SKM-1 (cell line): Measurements from ENCODE around the gene GPSM1.

Experiments
- DNase-seq: peaks from one replicate; lab custom pipeline; 2025; ENCODE audit not compliant: unreplicated experiment; lab: John Stamatoyannopoulos, UW

The GPSM1 gene

GRCh38 chr9:136327304-136327974, at the start of gene GPSM1:
Gene GPSM1, plus strand, starts transcription at chr9:136327539. Its CDS starts 157 bp downstream, at chr9:136327696.
- no peak for DNase-seq

- DNase-seq: no peak
These were observed 49.6 kb upstream of the GPSM1 start for GRCh38 chr9:136277746-136278145.

DNA sequence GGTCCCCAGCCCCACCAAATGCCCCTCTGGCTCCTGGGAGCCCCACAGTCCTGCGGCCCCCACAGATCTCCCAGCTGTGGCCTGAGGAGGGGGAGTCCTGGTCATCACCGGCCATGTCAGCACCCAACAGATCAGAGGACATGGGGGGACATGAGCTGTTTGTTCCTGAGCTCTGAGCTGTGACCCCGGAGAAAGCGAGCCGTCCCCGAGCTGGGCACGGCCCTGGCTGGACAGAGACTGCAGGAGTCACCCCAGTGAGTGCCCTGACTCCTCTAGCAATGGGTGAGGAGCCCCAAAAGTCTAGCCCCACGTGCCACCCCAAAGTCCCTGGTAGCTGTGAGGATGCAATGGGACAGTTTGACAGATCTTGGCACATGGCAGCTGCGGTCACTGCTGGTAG, 49.1 kb upstream of the GPSM1 start:
- no peak for DNase-seq

- no peak for DNase-seq
These were observed 48.4 kb upstream of the GPSM1 start for GRCh38 chr9:136278894-136279293.

DNA sequence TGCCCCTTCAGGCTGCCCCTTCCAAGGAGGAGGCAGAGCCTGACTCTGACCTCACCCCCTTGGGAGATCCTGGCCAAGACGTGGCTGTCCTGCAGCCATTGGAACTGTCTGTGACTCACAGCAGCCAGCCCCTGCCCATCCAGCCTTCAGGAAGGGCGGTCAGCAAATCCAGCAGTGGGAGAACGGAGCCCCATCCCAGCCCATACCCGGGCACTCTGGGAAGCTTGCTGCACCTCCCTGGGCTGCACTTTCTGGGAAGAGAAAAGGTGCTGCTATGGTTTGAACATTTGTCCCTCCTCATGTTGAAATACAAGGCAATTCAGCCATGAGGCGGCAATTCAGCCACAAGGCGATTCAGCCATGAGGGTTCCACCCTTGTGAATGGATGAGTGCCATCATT, 47.9 kb upstream of the GPSM1 start:
- no peak for DNase-seq

- no peak for DNase-seq
These were observed 46.6 kb upstream of the GPSM1 start for GRCh38 chr9:136280535-136281315.

- DNase-seq: no peak
These were observed 45.7 kb upstream of the GPSM1 start for GRCh38 chr9:136281421-136282271.

DNA sequence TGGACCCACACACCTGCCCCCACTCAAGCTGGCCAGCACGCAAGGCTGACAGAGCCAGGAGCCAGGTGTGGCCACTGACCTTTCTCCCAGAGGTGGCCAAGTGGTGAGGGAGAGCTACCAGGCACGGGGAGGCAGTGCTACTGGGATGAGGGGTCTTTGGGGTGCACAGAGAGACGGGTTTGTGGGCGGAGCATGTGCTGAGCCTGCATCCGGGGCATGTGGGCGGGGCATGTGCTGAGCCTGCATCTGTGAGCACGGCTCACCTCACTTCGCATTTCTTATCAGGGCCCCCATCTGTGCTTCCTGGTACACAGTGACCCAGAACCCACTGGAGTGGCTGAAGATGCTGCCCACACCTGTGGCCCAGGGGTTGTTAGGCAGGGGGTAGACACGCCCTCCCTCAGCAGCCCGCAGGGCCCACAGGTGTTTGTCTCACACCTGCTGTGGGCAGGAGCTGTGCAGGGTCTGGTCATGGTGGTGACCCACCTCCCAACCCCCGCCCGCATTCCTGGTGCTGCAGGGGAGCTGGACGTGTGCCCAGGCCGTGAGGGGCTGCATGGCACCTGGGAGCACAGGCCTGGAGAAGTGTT, 45.0 kb upstream of the GPSM1 start:
- no peak for DNase-seq

DNA sequence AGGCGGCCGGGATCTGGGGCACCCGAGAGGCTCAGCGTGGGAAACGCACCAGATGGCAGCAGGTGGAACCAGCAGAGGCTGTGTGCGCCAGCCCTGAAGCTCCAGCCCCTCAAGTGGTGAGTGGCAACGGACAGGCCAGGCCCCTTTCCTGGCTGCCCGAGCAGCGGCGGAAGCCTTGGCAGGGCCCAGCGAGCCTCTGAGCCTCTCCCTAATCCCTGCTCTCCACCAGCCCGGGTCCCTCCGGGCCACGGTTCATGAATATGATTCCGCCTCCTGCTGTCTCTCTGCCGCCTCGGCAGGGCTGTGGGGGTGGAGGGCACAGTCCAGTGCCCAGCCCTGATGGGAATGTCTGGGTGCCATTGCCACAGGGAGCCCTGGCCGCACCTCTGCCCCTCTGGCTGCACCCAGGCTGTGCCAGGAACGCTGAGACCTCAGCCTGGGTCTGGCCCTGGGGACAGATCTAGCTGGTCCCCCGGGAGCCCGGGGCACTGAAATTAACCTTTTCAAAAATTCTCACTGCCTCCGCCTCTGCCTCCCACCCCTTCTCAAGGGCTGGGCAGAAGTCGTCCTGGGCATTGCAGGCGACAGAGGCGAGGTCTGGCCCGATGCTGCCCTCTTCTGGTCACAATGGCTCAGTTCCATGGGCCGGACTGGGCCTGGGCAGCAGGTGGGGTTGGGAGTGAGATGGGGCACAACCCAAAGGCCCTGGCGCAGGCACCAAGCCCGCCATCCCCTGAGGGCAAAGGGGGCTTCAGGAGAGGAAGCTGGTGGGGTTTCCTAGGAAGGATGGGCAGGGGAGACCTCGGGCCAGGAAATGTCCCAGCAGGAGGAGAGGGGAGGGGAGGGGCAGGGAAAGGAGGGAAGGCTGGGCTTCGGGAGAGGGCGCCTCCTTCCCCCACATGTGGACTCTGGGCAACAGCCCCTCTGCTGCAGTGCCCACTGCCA, 43.8 kb upstream of the GPSM1 start:
- DNase-seq: peak; percentile 51

DNA sequence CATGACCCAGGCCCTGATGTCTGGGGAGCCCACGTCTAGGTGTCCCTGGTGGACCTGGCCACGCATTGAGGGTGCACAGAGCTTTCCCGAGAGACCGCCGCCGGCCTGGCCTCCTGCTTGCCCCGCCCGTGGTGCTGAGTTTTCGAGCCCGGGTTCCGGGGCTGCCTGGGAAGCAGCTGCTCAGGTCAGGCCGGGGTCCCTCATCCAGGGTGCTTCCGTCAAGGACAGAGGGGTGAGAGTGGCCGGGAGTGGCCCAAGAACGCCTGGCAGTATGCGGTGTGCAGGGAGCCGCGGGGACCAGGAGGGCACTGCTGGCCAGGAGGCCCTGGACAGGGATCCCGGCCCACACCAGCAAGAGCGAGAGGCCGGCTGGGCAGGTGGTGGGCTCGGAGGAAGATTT, 43.0 kb upstream of the GPSM1 start:
- no peak for DNase-seq

DNA sequence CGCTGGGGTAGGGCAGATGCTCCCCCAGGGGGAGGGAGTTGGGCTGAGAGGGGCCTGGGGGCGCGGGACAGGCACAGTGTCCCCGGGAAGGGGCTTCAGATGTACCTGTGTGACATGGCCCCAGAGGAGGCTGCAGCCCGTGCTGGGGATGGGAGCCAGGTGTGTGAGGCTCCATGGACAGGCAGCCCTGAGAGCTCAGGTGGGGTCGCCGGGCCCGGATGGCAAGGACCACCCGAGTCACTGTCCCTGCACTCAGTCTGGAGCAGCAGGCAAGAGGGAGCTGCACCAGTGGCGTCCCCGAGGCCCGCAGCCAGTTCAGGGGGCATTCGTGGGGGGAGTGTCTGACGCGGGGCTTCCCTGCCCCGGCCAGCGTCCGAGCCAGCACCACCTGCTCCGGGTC, 42.4 kb upstream of the GPSM1 start:
- no peak for DNase-seq

DNA sequence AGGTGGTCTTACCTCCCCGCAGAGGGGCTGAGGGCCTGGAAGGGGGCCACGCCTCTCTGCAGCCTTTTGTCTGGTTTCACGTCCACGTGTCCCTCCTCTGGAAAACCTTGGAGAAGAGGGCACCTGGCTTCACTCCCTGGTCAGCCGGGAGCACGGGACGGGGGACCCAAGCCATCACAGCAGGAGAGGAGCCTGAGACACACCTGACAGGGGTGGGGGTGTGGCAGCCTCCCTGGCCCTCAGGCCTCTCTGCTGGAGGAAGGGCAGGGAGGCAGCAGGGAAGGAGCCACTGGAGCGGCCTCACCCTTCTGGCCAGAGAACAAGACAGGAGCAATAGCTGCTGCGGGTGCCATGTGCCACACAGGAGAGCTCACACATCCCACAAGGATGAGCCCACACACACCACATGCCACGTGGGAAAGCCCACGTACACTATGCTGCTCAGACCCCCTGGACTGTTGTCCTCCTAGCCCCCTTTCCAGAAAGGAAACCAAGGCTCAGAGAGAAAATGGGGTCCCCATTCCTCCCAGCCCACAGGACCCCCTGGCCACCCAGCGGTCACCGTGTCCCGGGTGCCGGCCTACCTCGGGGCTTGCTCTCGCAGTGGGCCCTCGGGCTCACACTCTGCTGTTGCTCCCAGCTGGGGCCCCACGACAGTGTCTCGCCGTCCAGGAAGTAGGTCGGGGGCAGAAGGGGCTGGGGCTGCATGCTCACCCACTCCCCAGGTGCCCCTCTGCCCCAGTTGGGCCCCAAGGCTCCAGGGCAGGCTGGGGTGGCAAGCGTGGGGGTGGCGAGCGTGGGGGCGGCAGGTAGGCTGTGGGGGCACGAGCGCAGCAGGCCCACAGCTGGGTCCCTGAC, 41.6 kb upstream of the GPSM1 start:
- no peak for DNase-seq

DNA sequence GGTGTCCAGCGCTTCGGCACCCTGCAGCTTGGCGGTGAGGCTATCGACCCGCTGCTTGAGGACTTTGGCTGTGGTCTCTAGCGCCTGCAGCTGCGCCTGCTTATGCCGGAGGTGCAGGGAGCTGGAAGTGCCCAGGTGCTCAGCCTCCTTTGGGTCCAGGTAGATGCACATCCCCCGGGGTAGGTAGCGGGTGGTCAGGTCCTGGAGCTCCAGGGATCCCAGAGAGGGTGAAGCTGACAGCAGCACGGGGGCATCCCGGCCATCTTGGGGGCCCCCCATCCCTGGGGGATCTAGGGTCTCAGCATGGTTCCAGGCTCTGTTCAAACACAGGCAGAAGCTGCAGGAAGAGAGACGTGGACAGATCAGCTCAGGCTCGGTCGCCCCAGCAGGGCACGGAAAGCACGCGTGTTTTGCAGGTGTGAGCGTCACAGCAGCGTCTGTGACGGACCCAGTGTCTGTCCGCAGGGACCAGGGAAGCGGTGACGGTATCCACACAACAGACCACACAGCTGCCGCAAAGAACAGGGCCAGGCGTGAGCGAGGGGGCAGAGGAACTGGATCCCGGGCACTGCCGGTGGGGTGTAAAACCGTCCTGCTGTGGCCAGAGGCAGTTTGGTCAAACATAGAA, 40.9 kb upstream of the GPSM1 start:
- DNase-seq: no peak

DNA sequence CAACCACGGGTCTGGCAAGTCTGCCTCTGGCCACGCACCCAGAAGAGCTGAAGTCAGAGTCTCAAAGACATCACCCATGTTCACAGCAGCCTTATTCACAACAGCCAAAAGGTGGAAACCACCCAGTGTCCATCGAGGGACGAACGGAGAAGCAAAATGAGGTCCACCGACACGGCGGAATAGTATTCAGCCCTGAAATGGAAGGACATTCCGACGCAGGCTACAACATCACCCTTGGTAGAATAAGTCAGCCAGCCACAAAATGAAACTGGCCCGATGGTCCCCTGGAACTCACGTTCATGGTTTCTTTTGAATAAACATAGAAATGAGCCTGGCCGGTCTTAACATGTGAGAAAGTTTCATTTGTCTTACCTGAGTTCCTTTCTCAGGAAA, 40.4 kb upstream of the GPSM1 start:
- DNase-seq: no peak

- DNase-seq: no peak
These were observed 39.2 kb upstream of the GPSM1 start for GRCh38 chr9:136287960-136288753.

DNA sequence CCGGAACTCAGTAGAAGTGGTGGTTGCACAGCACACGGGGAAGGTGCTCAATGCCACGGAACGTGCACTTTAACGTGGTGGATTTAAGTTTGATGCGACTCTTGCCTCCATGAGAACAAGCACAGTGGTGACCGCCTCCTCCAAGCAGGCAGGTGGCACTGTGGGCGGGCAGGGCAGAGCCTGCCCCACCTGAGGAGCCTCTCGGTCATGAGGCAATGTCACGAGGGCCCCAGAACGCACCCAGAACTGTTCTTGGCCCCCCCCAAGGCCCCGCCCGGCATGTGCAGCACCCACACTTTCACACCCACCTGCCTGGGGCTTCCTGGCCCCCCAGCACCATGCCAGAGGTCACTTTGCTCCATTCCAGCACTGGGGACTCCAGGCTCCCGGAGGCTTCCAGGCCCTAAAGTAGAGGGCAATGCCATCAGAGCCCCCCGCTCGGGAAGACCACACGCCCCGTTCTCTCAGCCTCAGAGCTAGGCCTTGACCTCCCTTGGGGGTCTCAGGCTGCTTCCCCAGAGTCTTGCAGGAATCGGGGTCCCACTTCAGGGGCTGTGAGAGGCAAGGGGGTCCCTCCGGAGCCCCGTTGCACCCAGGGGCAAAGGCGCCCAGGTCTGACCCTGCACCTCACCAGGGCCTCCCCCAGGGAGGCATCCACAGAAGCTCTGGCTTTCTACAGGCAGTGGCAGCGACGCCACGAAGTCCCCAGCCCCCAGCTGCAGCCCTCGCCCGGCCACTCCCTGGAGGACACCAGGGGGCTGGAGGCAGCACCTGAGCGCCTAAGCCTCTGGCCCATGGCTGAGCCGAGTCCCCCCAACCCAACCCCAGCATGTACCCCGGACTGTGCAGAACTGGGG, 37.5 kb upstream of the GPSM1 start:
- DNase-seq: no peak

- DNase-seq: no peak
These were observed 36.8 kb upstream of the GPSM1 start for GRCh38 chr9:136290508-136291000.
